ENCODE measurements around the gene TBC1D1. TPM values are rescaled to one million over a fixed set of nuclear protein-coding genes. Genes with fewer than 3 reads are reported as not detected.

Gene TBC1D1
- total RNA-seq, 4 donors from 2014 or later, result 206 to 258 (median 221) TPM

DNA sequence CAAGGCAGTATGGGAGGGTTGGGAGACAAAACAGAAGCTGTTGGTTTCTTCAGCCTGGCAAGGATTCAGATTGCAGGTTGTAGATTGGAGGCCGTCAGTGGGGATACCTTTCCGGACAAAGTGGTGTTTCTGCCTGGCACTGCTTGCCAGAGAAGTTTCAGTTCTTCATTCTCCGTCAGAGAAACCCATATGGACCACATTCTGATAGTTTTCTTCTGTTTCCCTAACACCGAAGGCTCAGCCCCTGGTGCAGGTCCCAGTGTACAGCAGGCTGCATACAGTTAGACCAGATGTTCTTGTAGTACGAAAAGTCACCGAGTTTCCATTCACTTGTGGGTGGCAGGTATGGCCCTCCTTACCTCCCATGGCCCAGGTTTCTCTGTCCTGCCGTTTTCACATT is 176.6 kb downstream of the TBC1D1 start:
- DNase-seq (ENCODE audit: extremely low spot score), result no peak
- TF ChIP-seq POLR2AphosphoS5 (IDR thresholded peaks at IDR 0.05) (no peak), EP300 (IDR thresholded peaks at IDR 0.05) (no peak), POLR2A (IDR thresholded peaks at IDR 0.05; ENCODE audit: low read depth) (no peak)
- TF ChIP-seq, protein P1, sequence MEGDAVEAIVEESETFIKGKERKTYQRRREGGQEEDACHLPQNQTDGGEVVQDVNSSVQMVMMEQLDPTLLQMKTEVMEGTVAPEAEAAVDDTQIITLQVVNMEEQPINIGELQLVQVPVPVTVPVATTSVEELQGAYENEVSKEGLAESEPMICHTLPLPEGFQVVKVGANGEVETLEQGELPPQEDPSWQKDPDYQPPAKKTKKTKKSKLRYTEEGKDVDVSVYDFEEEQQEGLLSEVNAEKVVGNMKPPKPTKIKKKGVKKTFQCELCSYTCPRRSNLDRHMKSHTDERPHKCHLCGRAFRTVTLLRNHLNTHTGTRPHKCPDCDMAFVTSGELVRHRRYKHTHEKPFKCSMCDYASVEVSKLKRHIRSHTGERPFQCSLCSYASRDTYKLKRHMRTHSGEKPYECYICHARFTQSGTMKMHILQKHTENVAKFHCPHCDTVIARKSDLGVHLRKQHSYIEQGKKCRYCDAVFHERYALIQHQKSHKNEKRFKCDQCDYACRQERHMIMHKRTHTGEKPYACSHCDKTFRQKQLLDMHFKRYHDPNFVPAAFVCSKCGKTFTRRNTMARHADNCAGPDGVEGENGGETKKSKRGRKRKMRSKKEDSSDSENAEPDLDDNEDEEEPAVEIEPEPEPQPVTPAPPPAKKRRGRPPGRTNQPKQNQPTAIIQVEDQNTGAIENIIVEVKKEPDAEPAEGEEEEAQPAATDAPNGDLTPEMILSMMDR (IDR thresholded peaks at IDR 0.05), result no peak
- H3K4me3 ChIP-seq, result no peak overlapping the region
- WGBS, result 76% methylated on average over 7 of the region's 7 CpGs
- H3K27me3 ChIP-seq, result no peaks in the 10 kb centered on the region
- H3K36me3 ChIP-seq, result peaks cover 0 to 22% (median 21%) of the 10 kb centered on the region in 4 donors
- H3K9me3 ChIP-seq, result no peaks in the 10 kb centered on the region
- H3K4me1 ChIP-seq, result peaks cover 19 to 31% (median 25%) of the 10 kb centered on the region in 4 donors
- no peak overlapping the region for H3K27ac ChIP-seq (replicated peaks in 1 of 4)
- intact Hi-C loops (cut with DNase I), result loop anchor here (5.0 to 10.0 kb wide), 2 partner anchors 110 to 247 kb away; no protein-coding TSS in a partner anchor

DNA sequence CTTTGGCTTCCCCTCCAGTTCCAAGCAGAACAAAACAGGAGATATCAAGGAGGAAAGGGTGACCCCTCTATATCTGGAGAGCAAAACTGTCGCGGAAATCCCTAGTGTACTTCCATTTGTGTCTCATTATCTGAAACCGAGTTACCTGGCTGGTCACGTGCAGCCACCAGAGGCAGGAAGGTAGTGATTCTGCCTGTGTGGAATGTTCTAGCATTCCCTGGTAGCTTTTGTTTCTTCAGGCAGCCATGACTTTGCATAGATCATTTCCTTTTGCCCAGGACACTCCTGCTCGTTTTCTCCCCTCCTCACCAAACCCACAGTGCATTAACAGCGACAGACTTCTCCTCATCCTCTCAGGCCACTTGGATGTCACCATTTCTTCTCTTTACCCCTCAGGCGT is 177.2 kb downstream of the TBC1D1 start:
- Histone ChIP-seq H3K27me3 (no peaks in the 10 kb centered on the region), H3K4me1 (peaks cover 14 to 31% (median 25%) of the 10 kb centered on the region in 4 donors), H3K4me3 (no peak overlapping the region), H3K36me3 (peaks cover 0 to 24% (median 22%) of the 10 kb centered on the region in 4 donors), H3K27ac (replicated peaks in 1 of 4) (no peak overlapping the region), H3K9me3 (no peaks in the 10 kb centered on the region)
- DNase-seq (ENCODE audit: extremely low spot score), result peak; percentile 53
- intact Hi-C loops (cut with DNase I), result loop anchor here (5.0 to 10.0 kb wide), 2 partner anchors 109 to 247 kb away; no protein-coding TSS in a partner anchor
- no peak for TF ChIP-seq POLR2A (IDR thresholded peaks at IDR 0.05; ENCODE audit: low read depth)
- TF ChIP-seq POLR2AphosphoS5 (IDR thresholded peaks at IDR 0.05), result no peak
- TF ChIP-seq EP300 (IDR thresholded peaks at IDR 0.05), result no peak
- TF ChIP-seq, protein P1 (IDR thresholded peaks at IDR 0.05), result no peak
- WGBS, result 85% methylated on average over 7 of the region's 7 CpGs

DNA sequence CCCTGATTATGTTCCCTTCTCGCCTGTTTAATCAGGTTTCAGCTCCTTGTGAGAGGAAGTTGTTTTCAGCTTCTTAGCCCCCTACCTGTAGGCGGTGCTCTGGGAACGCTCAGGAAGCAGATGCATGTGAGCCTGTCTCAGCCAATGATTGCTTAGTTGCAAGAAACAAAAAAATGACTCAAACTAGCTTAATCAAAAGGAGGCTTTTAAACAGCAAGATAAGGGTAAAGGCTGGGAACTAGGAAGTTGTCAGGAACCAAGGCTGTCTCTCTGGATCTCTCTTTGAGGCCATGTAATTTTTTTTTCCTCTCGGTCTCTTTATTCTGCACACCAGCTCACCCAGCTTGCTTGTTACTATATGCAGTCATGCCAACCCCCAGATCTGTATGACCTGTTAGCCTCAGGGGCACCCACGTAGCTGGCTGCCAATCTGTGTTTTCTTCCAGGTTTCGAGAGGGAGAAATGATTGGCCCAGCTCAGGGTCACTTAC is 178.4 kb downstream of the TBC1D1 start:
- Histone ChIP-seq H3K36me3 (peaks cover 0 to 36% (median 30%) of the 10 kb centered on the region in 4 donors), H3K27ac (replicated peaks in 1 of 4) (no peak overlapping the region), H3K27me3 (no peaks in the 10 kb centered on the region), H3K4me3 (no peak overlapping the region), H3K9me3 (no peaks in the 10 kb centered on the region), H3K4me1 (peaks cover 20 to 39% (median 31%) of the 10 kb centered on the region in 4 donors)
- intact Hi-C loops (cut with DNase I), result loop anchor here (5.0 to 10.0 kb wide), 2 partner anchors 108 to 245 kb away; no protein-coding TSS in a partner anchor
- TF ChIP-seq EP300 (IDR thresholded peaks at IDR 0.05) (no peak), POLR2A (IDR thresholded peaks at IDR 0.05; ENCODE audit: low read depth) (no peak), POLR2AphosphoS5 (IDR thresholded peaks at IDR 0.05) (no peak)
- TF ChIP-seq, protein P1 (IDR thresholded peaks at IDR 0.05), result no peak
- 69% methylated on average over 6 of the region's 6 CpGs for WGBS
- DNase-seq (ENCODE audit: extremely low spot score), result peak; percentile 37

DNA sequence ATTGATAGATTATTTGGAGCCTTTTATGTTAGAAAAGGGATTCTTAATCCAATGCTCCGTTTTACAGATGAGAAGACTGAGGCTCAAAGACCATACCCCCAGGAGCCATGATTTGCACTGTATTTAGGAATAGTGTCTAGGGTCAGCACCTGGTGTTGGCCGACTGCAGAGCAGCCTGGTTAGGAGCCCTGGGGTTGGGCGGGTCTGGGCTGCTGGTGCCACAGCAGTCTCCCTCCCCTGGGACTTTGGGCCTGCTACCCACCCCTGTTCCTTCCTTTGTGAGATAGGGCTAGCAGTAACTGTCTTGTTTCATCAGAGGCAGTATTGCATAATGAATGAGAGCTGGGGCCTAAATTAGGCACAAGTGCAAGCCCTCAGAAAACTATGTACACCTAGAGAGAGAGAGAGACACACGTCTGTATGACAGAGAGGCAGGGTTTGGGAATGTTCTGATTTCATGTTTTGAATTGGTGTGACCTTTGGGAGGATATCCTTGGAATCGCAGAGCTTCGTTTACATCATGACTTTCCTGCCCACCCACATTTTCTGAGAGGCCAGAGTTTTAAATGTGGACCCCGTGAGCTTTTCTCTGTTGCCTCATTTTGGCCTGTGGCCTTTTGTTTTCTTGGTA is 181.0 kb downstream of the TBC1D1 start:
- Histone ChIP-seq H3K9me3 (no peaks in the 10 kb centered on the region), H3K4me1 (peaks cover 29 to 56% (median 50%) of the 10 kb centered on the region in 4 donors), H3K27ac (replicated peaks in 1 of 4) (peak overlapping the region in 3 of 4 donors; percentile 1 to 26 (median 20)), H3K27me3 (no peaks in the 10 kb centered on the region), H3K36me3 (peaks cover 0 to 39% (median 29%) of the 10 kb centered on the region in 4 donors), H3K4me3 (no peak overlapping the region)
- WGBS, result 33% methylated on average over 6 of the region's 7 CpGs
- intact Hi-C loops (cut with DNase I), result no loop called here
- TF ChIP-seq POLR2AphosphoS5 (IDR thresholded peaks at IDR 0.05), result peak; percentile 9 to 33
- no peak for TF ChIP-seq EP300 (IDR thresholded peaks at IDR 0.05)
- DNase-seq (ENCODE audit: extremely low spot score), result no peak

DNA sequence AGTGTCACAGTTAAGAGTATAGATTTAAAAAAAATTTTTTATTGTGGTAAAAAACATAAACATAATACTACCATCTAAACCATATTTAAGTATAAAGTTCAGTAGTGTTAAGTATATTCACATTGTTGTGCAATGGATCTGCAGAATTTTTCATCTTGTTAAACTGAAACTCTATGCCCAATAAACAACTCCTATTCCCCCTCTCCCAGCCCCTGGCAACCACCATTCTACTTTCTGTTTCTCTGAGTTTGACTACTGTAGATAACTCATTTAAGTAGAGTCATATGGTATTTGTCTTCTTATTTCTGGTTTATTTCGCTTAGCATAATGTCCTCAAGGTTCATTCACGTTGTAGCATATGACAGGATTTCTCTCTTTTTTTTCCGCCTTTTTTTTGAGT is 181.7 kb downstream of the TBC1D1 start:
- Histone ChIP-seq H3K36me3 (peaks cover 0 to 42% (median 25%) of the 10 kb centered on the region in 4 donors), H3K4me3 (no peak overlapping the region), H3K4me1 (peaks cover 29 to 56% (median 50%) of the 10 kb centered on the region in 4 donors), H3K9me3 (no peaks in the 10 kb centered on the region), H3K27ac (replicated peaks in 1 of 4) (peak overlapping the region in 1 of 4 donors; percentile 20), H3K27me3 (no peaks in the 10 kb centered on the region)
- intact Hi-C loops (cut with DNase I), result no loop called here
- TF ChIP-seq POLR2AphosphoS5 (IDR thresholded peaks at IDR 0.05) (no peak), EP300 (IDR thresholded peaks at IDR 0.05) (no peak), POLR2A (IDR thresholded peaks at IDR 0.05; ENCODE audit: low read depth) (no peak)
- TF ChIP-seq, protein P1 (IDR thresholded peaks at IDR 0.05), result no peak
- no peak for DNase-seq (ENCODE audit: extremely low spot score)
- WGBS, result 96% methylated on average over 3 of the region's 3 CpGs

Measured in esophagus muscularis mucosa (tissue), 4 donors.